ENCODE results near the gene LHX2. TPM values are rescaled to one million over a fixed set of nuclear protein-coding genes. Genes with fewer than 3 reads are reported as not detected.

Gene LHX2
- not detected in 2 replicates for total RNA-seq

GRCh38 chr9:124011460-124012301 is at the start of gene LHX2:
TSS of gene LHX2 (plus strand) at chr9:124011768. CDS start at chr9:124012349, 581 bp downstream.

Other genes starting within 250 kb of the LHX2 start
- gene DENND1A, start 81.6 kb upstream of the LHX2 start, total RNA-seq = 13.2 and 13.4 TPM in 2 replicates
- 46.7 and 97.3 TPM in 2 replicates for gene NEK6, start 246.2 kb downstream of the LHX2 start, total RNA-seq